ENCODE data around the gene PGC. TPM values are rescaled to one million over a fixed set of nuclear protein-coding genes. Genes with fewer than 3 reads are reported as not detected.

Gene PGC
- total RNA-seq, 4 donors from 2014 or later: not detected

- peaks cover 0 to 39% (median 24%) of the 10 kb centered on the region in 4 donors for H3K4me1 ChIP-seq
- H3K9me3 ChIP-seq: no peaks in the 10 kb centered on the region
- DNase-seq: no peak
- peak overlapping the region in 1 of 4 donors; percentile 67 for H3K27ac ChIP-seq
- no peaks in the 10 kb centered on the region for H3K27me3 ChIP-seq
- TF ChIP-seq CTCF (IDR thresholded peaks at IDR 0.05): no peak
- no peak for TF ChIP-seq POLR2A (IDR thresholded peaks at IDR 0.05)
- no peaks in the 10 kb centered on the region for H3K36me3 ChIP-seq
- no peak overlapping the region for H3K4me3 ChIP-seq
Measured at GRCh38 chr6:41715795-41716515, 31.2 kb downstream of the PGC start.

- Histone ChIP-seq H3K27ac (peak overlapping the region in 1 of 4 donors; percentile 73), H3K36me3 (no peaks in the 10 kb centered on the region), H3K4me1 (peaks cover 0 to 27% (median 22%) of the 10 kb centered on the region in 4 donors)
Measured at GRCh38 chr6:41714556-41715273, 32.5 kb downstream of the PGC start.

GRCh38 chr6:41713650-41714291 lies 33.4 kb downstream of the PGC start:
- no peaks in the 10 kb centered on the region for H3K27me3 ChIP-seq
- peak overlapping the region in 2 of 4 donors; percentile 22 to 73 for H3K27ac ChIP-seq
- no peaks in the 10 kb centered on the region for H3K36me3 ChIP-seq
- peak in 2 of 3 donors; percentile 70 to 72 for DNase-seq
- no peaks in the 10 kb centered on the region for H3K9me3 ChIP-seq
- TF ChIP-seq CTCF (IDR thresholded peaks at IDR 0.05): no peak
- TF ChIP-seq POLR2A (IDR thresholded peaks at IDR 0.05): no peak
- peaks cover 0 to 27% (median 22%) of the 10 kb centered on the region in 4 donors for H3K4me1 ChIP-seq
- H3K4me3 ChIP-seq: no peak overlapping the region

More at GRCh38 chr6:41714556-41715273, 32.5 kb downstream of the PGC start:
- H3K9me3 ChIP-seq: no peaks in the 10 kb centered on the region
- no peak for DNase-seq
- TF ChIP-seq POLR2A (IDR thresholded peaks at IDR 0.05): no peak
- no peak for TF ChIP-seq CTCF (IDR thresholded peaks at IDR 0.05)
- no peaks in the 10 kb centered on the region for H3K27me3 ChIP-seq
- no peak overlapping the region for H3K4me3 ChIP-seq

GRCh38 chr6:41713159-41713649 lies 34.0 kb downstream of the PGC start:
- Histone ChIP-seq H3K4me1 (peaks cover 0 to 25% (median 23%) of the 10 kb centered on the region in 4 donors), H3K4me3 (no peak overlapping the region), H3K27me3 (no peaks in the 10 kb centered on the region), H3K9me3 (no peaks in the 10 kb centered on the region), H3K36me3 (no peaks in the 10 kb centered on the region), H3K27ac (peak overlapping the region in 2 of 4 donors; percentile 22 to 73)
- DNase-seq: no peak
- TF ChIP-seq POLR2A (IDR thresholded peaks at IDR 0.05) (no peak), CTCF (IDR thresholded peaks at IDR 0.05) (no peak)

GRCh38 chr6:41712651-41713103 lies 34.5 kb downstream of the PGC start:
- Histone ChIP-seq H3K36me3 (no peaks in the 10 kb centered on the region), H3K9me3 (no peaks in the 10 kb centered on the region), H3K27ac (peak overlapping the region in 1 of 4 donors; percentile 73), H3K27me3 (no peaks in the 10 kb centered on the region), H3K4me1 (peaks cover 0 to 29% (median 28%) of the 10 kb centered on the region in 4 donors), H3K4me3 (no peak overlapping the region)
- TF ChIP-seq CTCF (IDR thresholded peaks at IDR 0.05) (no peak), POLR2A (IDR thresholded peaks at IDR 0.05) (no peak)
- no peak for DNase-seq

Data from Peyer's patch (tissue), 4 donors.